Activated CD4-positive, alpha-beta T cell treated with anti-CD3 and anti-CD28 coated beads for 4 hours (primary cell): ENCODE data around the gene ARHGEF38.
"Not testable (repeated sequence)": the region's sequence is repeated elsewhere in the genome, so short reads cannot be mapped to it uniquely, and the experiment has no call there.

Experiments used
- DNase-seq, 2 donors: peaks; one replicate each; pipeline ENCODE4 v3.0.0-alpha.2; 2020

Gene ARHGEF38

GRCh38 chr4:105715692-105716278 is 163.4 kb downstream of the ARHGEF38 start:
- no peak for DNase-seq

- no peak for DNase-seq
These were observed 166.8 kb downstream of the ARHGEF38 start for GRCh38 chr4:105719204-105719603.

- DNase-seq, result no peak
These were observed 173.2 kb downstream of the ARHGEF38 start for GRCh38 chr4:105725623-105726022.

GRCh38 chr4:105729895-105730294 is 177.5 kb downstream of the ARHGEF38 start:
- not testable (repeated sequence) for DNase-seq
